GM12878 (cell line): ENCODE data around the gene GPR52. TPM values are rescaled to one million over a fixed set of nuclear protein-coding genes. Genes with fewer than 3 reads are reported as not detected.

ENCODE experiments used
- ATAC-seq: fragments of 200-7000 bp; cut with Tn5 transposase; 3 replicates; pipeline ENCODE4 v1.9.1; 2020; ENCODE audit warnings: mild to moderate bottlenecking, moderate library complexity
- BruUV-seq: library from RNA; stranded (reverse); fragments of 400-500 nt; replicated peaks from 2 replicates; lab custom pipeline; 2021; lab: Mats Ljungman, UMichigan
- CTCF ChIA-PET: fragments of 300-600 bp; sonication (Branson Sonifier 250); formaldehyde crosslinking; extraction: SDS; loops from one replicate; lab custom pipeline; 2021; ENCODE audit warnings: inconsistent platforms; lab: Yijun Ruan, JAX
- POLR2A ChIA-PET: fragments of 350-600 bp; formaldehyde crosslinking; extraction: SDS; loops from one replicate; lab custom pipeline; 2021; ENCODE audit warnings: inconsistent platforms; lab: Charles Lee
- RAD21 ChIA-PET: fragments of 300-600 bp; sonication (Branson Sonifier 250); formaldehyde crosslinking; loops from one replicate; lab custom pipeline; 2023; ENCODE audit warnings: antibody characterized with exemption; ENCODE audit not compliant: unreplicated experiment; lab: Charles Lee
- SMC1A ChIA-PET: fragments of 300-600 bp; sonication (Branson Sonifier 250); formaldehyde crosslinking; loops from one replicate; lab custom pipeline; 2023; ENCODE audit not compliant: unreplicated experiment, uncharacterized antibody; lab: Charles Lee
- DNase-seq: peaks from one replicate; pipeline ENCODE4 v3.0.0-alpha.2; 2011; ENCODE audit warnings: low read depth, low spot score
- FAIRE-seq: peaks from 3 replicates; lab custom pipeline; 2011; peaks lifted over from hg19 to GRCh38; lab: Jason Lieb, UNC
- H2AFZ ChIP-seq: 2 replicates; pipeline ENCODE4 v1.6.0; 2011; ENCODE audit warnings: low read depth, low read length, control low read depth; ENCODE audit not compliant: control insufficient read depth
- H3K27ac ChIP-seq: 2 replicates; pipeline ENCODE4 v1.5.1; 2011; ENCODE audit warnings: control low read depth; ENCODE audit not compliant: control insufficient read depth, insufficient read depth
- H3K27me3 ChIP-seq, 2 experiments: replicated peaks in 1 of 2; 2 replicates each; pipeline versions ENCODE4 v1.6.0 to v1.6.1; 2011; ENCODE audit warnings: low read length in 1 of 2; ENCODE audit not compliant: control insufficient read depth in 2 of 2, insufficient read depth in 2 of 2
- H3K36me3 ChIP-seq, 2 experiments: 2 replicates each; pipeline ENCODE4 v1.5.1; 2011; ENCODE audit warnings: low read length in 1 of 2; ENCODE audit not compliant: control insufficient read depth in 2 of 2, insufficient read depth in 2 of 2
- H3K4me1 ChIP-seq: 2 replicates; pipeline ENCODE4 v1.6.1; 2011; ENCODE audit warnings: mild to moderate bottlenecking, low read length, moderate library complexity, mixed read lengths; ENCODE audit not compliant: control insufficient read depth, insufficient read depth
- H3K4me2 ChIP-seq: 2 replicates; pipeline ENCODE4 v1.6.0; 2011; ENCODE audit warnings: control low read depth; ENCODE audit not compliant: control insufficient read depth, insufficient read depth
- H3K4me3 ChIP-seq: fragments of 200-600 bp; sonication (generic); 2 replicates; pipeline ENCODE4 v1.5.1; 2016
- H3K79me2 ChIP-seq: 2 replicates; pipeline ENCODE4 v1.6.0; 2011; ENCODE audit warnings: low read length; ENCODE audit not compliant: control insufficient read depth, insufficient read depth
- H3K9ac ChIP-seq: 2 replicates; pipeline ENCODE4 v1.8.0; 2011; ENCODE audit warnings: low read length, control low read depth, mixed read lengths; ENCODE audit not compliant: control insufficient read depth, insufficient read depth
- H3K9me3 ChIP-seq: replicated peaks from 3 replicates; pipeline ENCODE4 v1.5.1; 2011; ENCODE audit warnings: mild to moderate bottlenecking, low read length; ENCODE audit not compliant: control insufficient read depth, insufficient read depth
- H4K20me1 ChIP-seq: 2 replicates; pipeline ENCODE4 v1.6.0; 2011; ENCODE audit not compliant: control insufficient read depth, insufficient read depth
- CEBPB ChIP-seq, 2 experiments: fragments of 150-350 bp in 1 of 2; IDR thresholded peaks; 2 replicates each; pipeline ENCODE4 v1.6.1; 2012 to 2014; ENCODE audit warnings: low read depth in 2 of 2, low read length in 2 of 2, borderline replicate concordance in 1 of 2, inconsistent platforms in 1 of 2
- CREM ChIP-seq: IDR thresholded peaks from 2 replicates; pipeline ENCODE4 v1.6.1; 2014; ENCODE audit warnings: antibody characterized with exemption, low read depth
- E4F1 ChIP-seq: fragments of 450-650 bp; IDR thresholded peaks from 2 replicates; pipeline ENCODE4 v1.6.1; 2018; ENCODE audit warnings: borderline replicate concordance, mild to moderate bottlenecking; ENCODE audit not compliant: partially characterized antibody
- EP300 ChIP-seq, 2 experiments: fragments of 150-350 bp in 1 of 2; IDR thresholded peaks; 2 replicates each; pipeline ENCODE4 v1.6.1; 2011 to 2012; ENCODE audit warnings: low read depth in 2 of 2, low read length in 2 of 2, borderline replicate concordance in 1 of 2, improper control_type of control experiment in 1 of 2, inconsistent platforms in 1 of 2; ENCODE audit not compliant: control insufficient read depth in 1 of 2
- ESRRA ChIP-seq: IDR thresholded peaks from 2 replicates; pipeline ENCODE4 v1.6.1; 2012; ENCODE audit warnings: mild to moderate bottlenecking, low read length, improper control_type of control experiment
- GATAD2B ChIP-seq: fragments of 450-650 bp; conservative IDR thresholded peaks from 2 replicates; pipeline ENCODE4 v1.6.1; 2017; ENCODE audit warnings: low read depth, mild to moderate bottlenecking, moderate library complexity
- IKZF1 ChIP-seq: fragments of 450-650 bp; conservative IDR thresholded peaks from 2 replicates; pipeline ENCODE4 v1.6.1; 2017; ENCODE audit warnings: antibody characterized with exemption, mild to moderate bottlenecking
- MXI1 ChIP-seq: fragments of 150-350 bp; IDR thresholded peaks from 2 replicates; pipeline ENCODE4 v1.6.1; 2011; ENCODE audit warnings: low read depth, mild to moderate bottlenecking, inconsistent platforms, low read length, improper control_type of control experiment
- NFXL1 ChIP-seq: fragments of 450-650 bp; IDR thresholded peaks from 2 replicates; pipeline ENCODE4 v1.6.1; 2017; ENCODE audit warnings: antibody characterized with exemption, mild to moderate bottlenecking, borderline replicate concordance
- NFYB ChIP-seq: IDR thresholded peaks from 2 replicates; pipeline ENCODE4 v1.6.1; 2011; ENCODE audit warnings: low read depth, mild to moderate bottlenecking, low read length, improper control_type of control experiment, moderate library complexity; ENCODE audit not compliant: insufficient read depth
- PKNOX1 ChIP-seq: fragments of 450-650 bp; IDR thresholded peaks from 2 replicates; pipeline ENCODE4 v1.6.1; 2016; ENCODE audit warnings: mild to moderate bottlenecking
- SPI1 ChIP-seq: IDR thresholded peaks from 2 replicates; pipeline ENCODE4 v1.6.1; 2011; ENCODE audit warnings: low read depth, mild to moderate bottlenecking, low read length, moderate library complexity, borderline replicate concordance; ENCODE audit not compliant: insufficient read depth
- WGBS: methylation state at CpG from one replicate; pipeline ENCODE4 v1.1.6; 2016; ENCODE audit warnings: low lambda C conversion rate; ENCODE audit not compliant: insufficient replicate concordance, insufficient coverage; ENCODE audit errors: missing lambda C conversion rate; 5-methylcytosine and 5-hydroxymethylcytosine counted together
- in situ Hi-C: fragments of 300-500 bp; cut with MboI; formaldehyde crosslinking; loops from 9 replicates; pipeline ENCODE4 v1.14.3; 2018; ENCODE audit warnings: mixed read lengths
- intact Hi-C: fragments of 100-400 bp; cut with micrococcal nuclease; formaldehyde crosslinking; loops from one replicate; pipeline ENCODE4 v1.14.2; 2022; ENCODE audit not compliant: unreplicated experiment
- polyA plus RNA-seq, 11 experiments: library from polyadenylated mRNA; depleted of rRNA in 4 of 11; unstranded in 6 of 11; stranded (reverse) in 5 of 11; fragments of >200 nt; fragmentation: Nextera tagmentation in 4 of 11; fragmentation: Illumina TruSeq in 1 of 11; extraction: Ambion mirVana in 4 of 11; extraction: Trizol in 1 of 11; gene quantifications; 1 replicate in 1 of 11; 2 replicates in 10 of 11; pipeline versions ENCODE4 v1.2.1 to v1.2.3, GENCODE V29; 2011 to 2016; ENCODE audit warnings: inconsistent platforms in 2 of 11, missing spikeins in 2 of 11, low read depth in 1 of 11
- total RNA-seq, 4 experiments: library from RNA; depleted of rRNA in 3 of 4; stranded (reverse); fragments of >200 nt in 3 of 4; fragmentation: Illumina TruSeq in 1 of 4; extraction: Trizol in 1 of 4; gene quantifications; 2 replicates each; pipeline versions ENCODE4 v1.2.1 to v1.2.3, GENCODE V29; 2013 to 2021

The GPR52 gene
- total and polyA plus RNA-seq, 10 of the 15 experiments (the other 5 are each of a cell fraction or from before 2014, with no cell fraction given) = 0.20 to 16.4 (median 3.2) TPM; not detected in 4

GRCh38 chr1:174469687-174470086 is 21.9 kb downstream of the GPR52 start:
- ATAC-seq = no peak
- H3K27ac ChIP-seq = no peak overlapping the region
- H3K36me3 ChIP-seq = peaks cover 0 to 6% of the 10 kb centered on the region in 2 experiments; a peak in 1 of 4 replicates
- H3K27me3 ChIP-seq = no peaks in the 10 kb centered on the region
- H3K4me1 ChIP-seq = no peaks in the 10 kb centered on the region
- SMC1A ChIA-PET = interaction anchor here (0.5 kb wide), 1 partner anchor 1648 kb away, joined by 3 read pairs; no protein-coding TSS in a partner anchor
- no peak overlapping the region for H3K9ac ChIP-seq
- no peak overlapping the region for H3K4me2 ChIP-seq
- TF ChIP-seq IKZF1 = no peak
- TF ChIP-seq GATAD2B = no peak
- no peak for TF ChIP-seq ESRRA
- TF ChIP-seq NFXL1 = no peak
- no peak overlapping the region for H2AFZ ChIP-seq
- H4K20me1 ChIP-seq = 0 out of 2 replicates have a peak, but pooled peaks cover 2% of the 10 kb centered on the region
- 55% methylated on average over 1 of the region's 1 CpG for WGBS
- CTCF ChIA-PET = no interaction called here
- RAD21 ChIA-PET = interaction anchor here (0.8 kb wide), 1 partner anchor 257 kb away, joined by 3 read pairs; no protein-coding TSS in a partner anchor
- no TSS peak for BruUV-seq
- POLR2A ChIA-PET = no interaction called here
- no peaks in the 10 kb centered on the region for H3K9me3 ChIP-seq
- FAIRE-seq = no peak
- H3K79me2 ChIP-seq = no peaks in the 10 kb centered on the region
- H3K4me3 ChIP-seq = no peak overlapping the region
- DNase-seq = no peak
- in situ Hi-C loops (no loop called here), intact Hi-C loops (no loop called here)

GRCh38 chr1:174479281-174479680 is 31.5 kb downstream of the GPR52 start:
- Histone ChIP-seq H2AFZ (no peak overlapping the region), H3K79me2 (no peaks in the 10 kb centered on the region), H3K4me1 (no peaks in the 10 kb centered on the region), H3K27ac (no peak overlapping the region), H3K27me3 (no peaks in the 10 kb centered on the region), H3K36me3 (no peaks in the 10 kb centered on the region), H3K9ac (no peak overlapping the region), H4K20me1 (no peaks in the 10 kb centered on the region), H3K4me3 (no peak overlapping the region), H3K4me2 (no peak overlapping the region), H3K9me3 (no peaks in the 10 kb centered on the region; the same call in 1 of the 3 replicates)
- CTCF ChIA-PET = no interaction called here
- ATAC-seq (no peak), DNase-seq (no peak), FAIRE-seq (no peak)
- POLR2A ChIA-PET = no interaction called here
- no TSS peak for BruUV-seq
- intact Hi-C loops (no loop called here), in situ Hi-C loops (no loop called here)
- 100% methylated on average over 1 of the region's 1 CpG for WGBS
- RAD21 ChIA-PET = no interaction called here
- SMC1A ChIA-PET = interaction anchor here (1.5 kb wide), 1 partner anchor 15 kb away, joined by 3 read pairs; no protein-coding TSS in a partner anchor
- TF ChIP-seq NFYB (no peak), CREM (no peak), EP300 (IDR thresholded peaks at IDR 0.05; ENCODE audit: borderline replicate concordance in 1 of 2, control insufficient read depth in 1 of 2, low read depth in 2 of 2, low read length in 2 of 2) (no peak), E4F1 (no peak), PKNOX1 (no peak), CEBPB (IDR thresholded peaks at IDR 0.05; ENCODE audit: borderline replicate concordance in 1 of 2, low read depth in 2 of 2, low read length in 2 of 2) (no peak), MXI1 (no peak), SPI1 (no peak)
